ENCODE results near the gene YWHAQ. TPM values are rescaled to one million over a fixed set of nuclear protein-coding genes. Genes with fewer than 3 reads are reported as not detected.
A peak's percentile ranks its signal among the peaks of the same experiment; 100 is the strongest.

Gene YWHAQ
- total and polyA plus RNA-seq, 4 donors, result 175 to 241 (median 204) TPM

DNA sequence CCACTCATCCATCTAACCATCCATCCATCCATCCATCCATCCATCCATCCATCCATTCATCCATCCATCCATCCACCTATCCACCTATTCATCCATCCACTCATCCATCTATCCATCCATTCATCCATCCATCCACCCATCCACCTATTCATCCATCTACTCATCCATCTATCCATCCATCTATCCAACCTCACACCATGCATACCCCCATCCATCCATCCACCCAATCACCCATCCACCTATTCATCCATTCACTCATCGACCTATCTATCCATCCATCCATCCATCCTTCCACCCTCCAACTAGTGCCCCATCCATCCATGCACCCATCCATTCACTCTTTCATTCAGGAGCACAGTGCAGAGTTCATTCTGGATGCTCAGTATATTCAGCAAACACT is 21.5 kb upstream of the YWHAQ start:
- intact Hi-C loops (cut with DNase I), result no loop called here

GRCh38 chr2:9650119-9650821 is 19.5 kb upstream of the YWHAQ start:
- DNase-seq, result peak in 1 of 2 donors; percentile 14

More for the DNA sequence above, 21.5 kb upstream of the YWHAQ start:
- DNase-seq (peak in 1 of 2 donors; percentile 3), ATAC-seq (ENCODE audit: low FRiP score) (no peak)
- no peaks in the 10 kb centered on the region for H3K9me3 ChIP-seq (ENCODE audit: control insufficient read depth, low read length)
- H3K4me1 ChIP-seq (ENCODE audit: control insufficient read depth in 1 of 2, insufficient read depth in 2 of 2, low read length in 2 of 2), result no peaks in the 10 kb centered on the region
- no peak overlapping the region for H3K4me3 ChIP-seq (ENCODE audit: low read length in 2 of 2)
- WGBS, 2 donors, result 94 to 95% methylated on average over 1 of the region's 1 CpG
- no peaks in the 10 kb centered on the region for H3K36me3 ChIP-seq (ENCODE audit: control insufficient read depth in 1 of 2, insufficient read depth in 2 of 2, low read length in 1 of 2)
- H3K27me3 ChIP-seq (ENCODE audit: control insufficient read depth in 1 of 2, insufficient read depth in 2 of 2, low read length in 1 of 2), result no peaks in the 10 kb centered on the region
- H3K27ac ChIP-seq (ENCODE audit: low read depth in 1 of 2, low read length in 2 of 2), result no peak overlapping the region

GRCh38 chr2:9649261-9649660 is 18.5 kb upstream of the YWHAQ start:
- Histone ChIP-seq H3K9me3 (ENCODE audit: control insufficient read depth, low read length) (no peaks in the 10 kb centered on the region), H3K27me3 (ENCODE audit: control insufficient read depth in 1 of 2, insufficient read depth in 2 of 2, low read length in 1 of 2) (no peaks in the 10 kb centered on the region), H3K4me3 (ENCODE audit: low read length in 2 of 2) (no peak overlapping the region), H3K36me3 (ENCODE audit: control insufficient read depth in 1 of 2, insufficient read depth in 2 of 2, low read length in 1 of 2) (no peaks in the 10 kb centered on the region), H3K4me1 (ENCODE audit: control insufficient read depth in 1 of 2, insufficient read depth in 2 of 2, low read length in 2 of 2) (no peaks in the 10 kb centered on the region), H3K27ac (ENCODE audit: low read depth in 1 of 2, low read length in 2 of 2) (no peak overlapping the region)
- no peak for ATAC-seq (ENCODE audit: low FRiP score)
- DNase-seq, result peak in 1 of 2 donors; percentile 47
- 67 to 69% methylated on average over 6 of the region's 6 CpGs for WGBS, 2 donors
- intact Hi-C loops (cut with DNase I), result no loop called here

More at GRCh38 chr2:9650119-9650821, 19.5 kb upstream of the YWHAQ start:
- intact Hi-C loops (cut with DNase I), result no loop called here
- Histone ChIP-seq H3K4me3 (ENCODE audit: low read length in 2 of 2) (no peak overlapping the region), H3K36me3 (ENCODE audit: control insufficient read depth in 1 of 2, insufficient read depth in 2 of 2, low read length in 1 of 2) (no peaks in the 10 kb centered on the region), H3K27me3 (ENCODE audit: control insufficient read depth in 1 of 2, insufficient read depth in 2 of 2, low read length in 1 of 2) (no peaks in the 10 kb centered on the region), H3K9me3 (ENCODE audit: control insufficient read depth, low read length) (no peaks in the 10 kb centered on the region), H3K4me1 (ENCODE audit: control insufficient read depth in 1 of 2, insufficient read depth in 2 of 2, low read length in 2 of 2) (no peaks in the 10 kb centered on the region), H3K27ac (ENCODE audit: low read depth in 1 of 2, low read length in 2 of 2) (no peak overlapping the region)
- no peak for ATAC-seq (ENCODE audit: low FRiP score)
- 60 to 68% methylated on average over 4 of the region's 4 CpGs for WGBS, 2 donors

DNA sequence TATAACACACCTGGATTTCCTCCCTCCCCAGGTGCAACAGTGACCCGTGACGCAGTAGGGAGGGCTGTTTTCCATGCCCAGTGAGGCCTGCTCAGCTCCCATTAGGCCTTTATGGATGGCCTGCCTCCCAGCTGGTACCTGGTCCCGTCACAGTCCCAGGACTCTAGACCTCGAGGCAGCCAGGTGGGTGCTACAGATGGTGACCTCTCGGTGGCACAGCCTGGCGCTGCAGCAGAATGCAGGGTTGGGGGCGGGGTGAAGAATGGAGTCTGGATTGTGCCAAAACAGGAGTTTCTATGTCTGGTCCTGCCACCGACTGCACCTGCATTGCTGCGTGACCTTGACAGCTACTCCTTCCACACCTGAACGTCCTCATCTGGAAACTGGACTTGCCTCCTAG is 18.0 kb upstream of the YWHAQ start:
- 80 to 81% methylated on average over 10 of the region's 10 CpGs for WGBS, 2 donors
- intact Hi-C loops (cut with DNase I), result no loop called here
- no peaks in the 10 kb centered on the region for H3K9me3 ChIP-seq (ENCODE audit: control insufficient read depth, low read length)

DNA sequence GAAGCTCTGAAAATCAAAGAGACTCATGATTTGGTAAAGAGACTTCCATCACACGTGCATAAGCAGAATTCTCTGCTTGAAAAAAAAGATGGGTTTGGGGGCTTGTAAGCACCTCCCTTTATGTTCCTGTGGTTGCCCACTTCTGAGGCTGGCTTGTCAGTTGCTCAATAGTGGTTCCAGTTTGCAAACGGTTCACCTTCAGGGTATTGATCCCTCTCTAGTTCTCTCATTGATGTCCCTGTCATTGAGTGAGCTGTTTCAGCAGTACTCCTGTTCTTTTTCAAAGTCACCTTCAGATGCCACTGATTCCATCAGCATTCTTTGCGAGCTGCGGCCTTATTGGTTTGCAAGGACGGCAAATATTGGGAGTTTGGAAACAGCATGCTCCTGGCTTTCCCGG is 17.1 kb upstream of the YWHAQ start:
- intact Hi-C loops (cut with DNase I), result no loop called here
- no peak for ATAC-seq (ENCODE audit: low FRiP score)

More for the DNA sequence above, 18.0 kb upstream of the YWHAQ start:
- no peaks in the 10 kb centered on the region for H3K4me1 ChIP-seq (ENCODE audit: control insufficient read depth in 1 of 2, insufficient read depth in 2 of 2, low read length in 2 of 2)
- ATAC-seq (ENCODE audit: low FRiP score) (no peak), DNase-seq (peak in 1 of 2 donors; percentile 55)
- H3K27me3 ChIP-seq (ENCODE audit: control insufficient read depth in 1 of 2, insufficient read depth in 2 of 2, low read length in 1 of 2), result no peaks in the 10 kb centered on the region
- H3K36me3 ChIP-seq (ENCODE audit: control insufficient read depth in 1 of 2, insufficient read depth in 2 of 2, low read length in 1 of 2), result no peaks in the 10 kb centered on the region
- H3K27ac ChIP-seq (ENCODE audit: low read depth in 1 of 2, low read length in 2 of 2), result no peak overlapping the region
- no peak overlapping the region for H3K4me3 ChIP-seq (ENCODE audit: low read length in 2 of 2)

GRCh38 chr2:9646196-9647030 is 15.6 kb upstream of the YWHAQ start:
- WGBS, 2 donors, result 76 to 78% methylated on average over 17 of the region's 17 CpGs

More for the DNA sequence above, 17.1 kb upstream of the YWHAQ start:
- no peaks in the 10 kb centered on the region for H3K4me1 ChIP-seq (ENCODE audit: control insufficient read depth in 1 of 2, insufficient read depth in 2 of 2, low read length in 2 of 2)
- WGBS, 2 donors, result 71 to 73% methylated on average over 6 of the region's 6 CpGs
- H3K36me3 ChIP-seq (ENCODE audit: control insufficient read depth in 1 of 2, insufficient read depth in 2 of 2, low read length in 1 of 2), result no peaks in the 10 kb centered on the region
- no peak overlapping the region for H3K4me3 ChIP-seq (ENCODE audit: low read length in 2 of 2)
- DNase-seq, result no peak
- no peaks in the 10 kb centered on the region for H3K27me3 ChIP-seq (ENCODE audit: control insufficient read depth in 1 of 2, insufficient read depth in 2 of 2, low read length in 1 of 2)
- H3K9me3 ChIP-seq (ENCODE audit: control insufficient read depth, low read length), result no peaks in the 10 kb centered on the region
- no peak overlapping the region for H3K27ac ChIP-seq (ENCODE audit: low read depth in 1 of 2, low read length in 2 of 2)

GRCh38 chr2:9644603-9645002 is 13.8 kb upstream of the YWHAQ start:
- no peak overlapping the region for H3K27ac ChIP-seq (ENCODE audit: low read depth in 1 of 2, low read length in 2 of 2)
- DNase-seq (no peak), ATAC-seq (ENCODE audit: low FRiP score) (no peak)
- H3K4me1 ChIP-seq (ENCODE audit: control insufficient read depth in 1 of 2, insufficient read depth in 2 of 2, low read length in 2 of 2), result no peaks in the 10 kb centered on the region
- H3K4me3 ChIP-seq (ENCODE audit: low read length in 2 of 2), result no peak overlapping the region
- 89 to 95% methylated on average over 9 of the region's 9 CpGs for WGBS, 2 donors
- no peaks in the 10 kb centered on the region for H3K36me3 ChIP-seq (ENCODE audit: control insufficient read depth in 1 of 2, insufficient read depth in 2 of 2, low read length in 1 of 2)
- no peaks in the 10 kb centered on the region for H3K27me3 ChIP-seq (ENCODE audit: control insufficient read depth in 1 of 2, insufficient read depth in 2 of 2, low read length in 1 of 2)
- H3K9me3 ChIP-seq (ENCODE audit: control insufficient read depth, low read length), result no peaks in the 10 kb centered on the region
- intact Hi-C loops (cut with DNase I), result no loop called here

More at GRCh38 chr2:9646196-9647030, 15.6 kb upstream of the YWHAQ start:
- Histone ChIP-seq H3K4me3 (ENCODE audit: low read length in 2 of 2) (no peak overlapping the region), H3K36me3 (ENCODE audit: control insufficient read depth in 1 of 2, insufficient read depth in 2 of 2, low read length in 1 of 2) (no peaks in the 10 kb centered on the region), H3K9me3 (ENCODE audit: control insufficient read depth, low read length) (no peaks in the 10 kb centered on the region), H3K4me1 (ENCODE audit: control insufficient read depth in 1 of 2, insufficient read depth in 2 of 2, low read length in 2 of 2) (no peaks in the 10 kb centered on the region), H3K27me3 (ENCODE audit: control insufficient read depth in 1 of 2, insufficient read depth in 2 of 2, low read length in 1 of 2) (no peaks in the 10 kb centered on the region), H3K27ac (ENCODE audit: low read depth in 1 of 2, low read length in 2 of 2) (no peak overlapping the region)
- no peak for ATAC-seq (ENCODE audit: low FRiP score)
- peak in 1 of 2 donors; percentile 49 for DNase-seq
- intact Hi-C loops (cut with DNase I), result no loop called here

- Histone ChIP-seq H3K36me3 (ENCODE audit: control insufficient read depth in 1 of 2, insufficient read depth in 2 of 2, low read length in 1 of 2) (no peaks in the 10 kb centered on the region), H3K4me1 (ENCODE audit: control insufficient read depth in 1 of 2, insufficient read depth in 2 of 2, low read length in 2 of 2) (no peaks in the 10 kb centered on the region), H3K9me3 (ENCODE audit: control insufficient read depth, low read length) (no peaks in the 10 kb centered on the region), H3K27ac (ENCODE audit: low read depth in 1 of 2, low read length in 2 of 2) (no peak overlapping the region), H3K27me3 (ENCODE audit: control insufficient read depth in 1 of 2, insufficient read depth in 2 of 2, low read length in 1 of 2) (no peaks in the 10 kb centered on the region), H3K4me3 (ENCODE audit: low read length in 2 of 2) (no peak overlapping the region)
- intact Hi-C loops (cut with DNase I), result no loop called here
- 86 to 91% methylated on average over 7 of the region's 7 CpGs for WGBS, 2 donors
- DNase-seq (no peak), ATAC-seq (ENCODE audit: low FRiP score) (no peak)
These were observed 13.2 kb upstream of the YWHAQ start for GRCh38 chr2:9644021-9644420.

Measured in aorta (tissue), 5 donors.